ENCODE data around the gene CTSC. TPM values are rescaled to one million over a fixed set of nuclear protein-coding genes. Genes with fewer than 3 reads are reported as not detected.

The CTSC gene
- total RNA-seq, 1 experiment from 2014 or later: 119 TPM

- Histone ChIP-seq H3K4me3 (no peak overlapping the region), H3F3A (ENCODE audit: insufficient read depth, low read depth) (no peaks in the 10 kb centered on the region), H3K79me2 (ENCODE audit: low read depth) (no peaks in the 10 kb centered on the region), H3K4me2 (no peak overlapping the region), H4K20me1 (ENCODE audit: insufficient read depth) (no peaks in the 10 kb centered on the region), H3K9me3 (ENCODE audit: insufficient read depth, low read depth) (no peaks in the 10 kb centered on the region; the same call in 1 of the 2 replicates), H3K27ac (no peak overlapping the region), H3K27me3 (ENCODE audit: insufficient read depth, low read depth) (no peaks in the 10 kb centered on the region), H3K36me3 (ENCODE audit: low read depth) (no peaks in the 10 kb centered on the region), H3K9me2 (ENCODE audit: insufficient read depth) (peaks cover 5% of the 10 kb centered on the region; the same call in 1 of the 2 replicates), H3K4me1 (replicated peaks; ENCODE audit: insufficient read depth) (no peaks in the 10 kb centered on the region), H2AFZ (no peak overlapping the region)
- POLR2A ChIA-PET (ENCODE audit: unreplicated experiment): no interaction called here
- CTCF ChIA-PET: no interaction called here
- no TSS peak for BruUV-seq (replicated peaks)
- TF ChIP-seq CTCF (conservative IDR thresholded peaks at IDR 0.05) (no peak), EZH2 (IDR thresholded peaks at IDR 0.05; ENCODE audit: low read depth) (no peak)
- DNase-seq: no peak
- intact Hi-C loops (cut with micrococcal nuclease; ENCODE audit: unreplicated experiment): no loop called here
These were observed 38.5 kb upstream of the CTSC start for GRCh38 chr11:88375927-88376470.

DNA sequence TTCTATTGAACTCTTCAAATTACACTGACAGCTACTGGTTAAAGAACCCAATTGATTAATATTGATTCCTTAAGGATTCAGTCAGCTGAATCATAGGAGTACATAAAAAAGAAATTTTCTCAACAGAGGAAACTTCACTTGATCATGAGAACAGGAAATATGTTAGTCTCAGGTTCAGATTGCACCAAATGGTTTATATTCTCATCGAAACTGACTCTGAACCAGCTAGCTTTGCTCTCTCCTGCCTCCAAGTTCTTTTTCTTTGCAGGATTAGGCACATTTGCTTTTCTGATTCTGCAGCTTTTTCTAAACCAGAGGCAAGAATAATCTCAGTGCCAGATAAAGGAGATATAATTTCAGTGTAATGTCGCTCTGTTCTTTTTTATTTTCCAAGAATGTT is 33.2 kb upstream of the CTSC start:
- no TSS peak for BruUV-seq (replicated peaks)
- no peak overlapping the region for H3K4me3 ChIP-seq
- intact Hi-C loops (cut with micrococcal nuclease; ENCODE audit: unreplicated experiment): no loop called here
- H3K4me1 ChIP-seq (replicated peaks; ENCODE audit: insufficient read depth): no peaks in the 10 kb centered on the region
- H3K79me2 ChIP-seq (ENCODE audit: low read depth): no peaks in the 10 kb centered on the region
- DNase-seq: no peak
- H3K27ac ChIP-seq: no peak overlapping the region
- POLR2A ChIA-PET (ENCODE audit: unreplicated experiment): no interaction called here
- no peaks in the 10 kb centered on the region; the same call in 1 of the 2 replicates for H3K9me2 ChIP-seq (ENCODE audit: insufficient read depth)
- H3K36me3 ChIP-seq (ENCODE audit: low read depth): no peaks in the 10 kb centered on the region
- H3F3A ChIP-seq (ENCODE audit: insufficient read depth, low read depth): no peaks in the 10 kb centered on the region
- TF ChIP-seq EZH2 (IDR thresholded peaks at IDR 0.05; ENCODE audit: low read depth) (no peak), CTCF (conservative IDR thresholded peaks at IDR 0.05) (no peak)
- CTCF ChIA-PET: no interaction called here
- H3K4me2 ChIP-seq: no peak overlapping the region
- H3K27me3 ChIP-seq (ENCODE audit: insufficient read depth, low read depth): no peaks in the 10 kb centered on the region
- H2AFZ ChIP-seq: no peak overlapping the region
- no peaks in the 10 kb centered on the region for H4K20me1 ChIP-seq (ENCODE audit: insufficient read depth)
- H3K9me3 ChIP-seq (ENCODE audit: insufficient read depth, low read depth): no peaks in the 10 kb centered on the region

- no TSS peak for BruUV-seq (replicated peaks)
- intact Hi-C loops (cut with micrococcal nuclease; ENCODE audit: unreplicated experiment): no loop called here
- Histone ChIP-seq H3K4me2 (no peak overlapping the region), H3K4me3 (no peak overlapping the region), H3K36me3 (ENCODE audit: low read depth) (no peaks in the 10 kb centered on the region), H3K4me1 (replicated peaks; ENCODE audit: insufficient read depth) (peaks cover 14% of the 10 kb centered on the region), H4K20me1 (ENCODE audit: insufficient read depth) (no peaks in the 10 kb centered on the region), H3K27me3 (ENCODE audit: insufficient read depth, low read depth) (no peaks in the 10 kb centered on the region), H3K27ac (no peak overlapping the region), H2AFZ (no peak overlapping the region), H3K79me2 (ENCODE audit: low read depth) (no peaks in the 10 kb centered on the region), H3K9me3 (ENCODE audit: insufficient read depth, low read depth) (no peaks in the 10 kb centered on the region), H3F3A (ENCODE audit: insufficient read depth, low read depth) (peaks cover 11% of the 10 kb centered on the region; the same call in 1 of the 2 replicates), H3K9me2 (ENCODE audit: insufficient read depth) (no peaks in the 10 kb centered on the region; the same call in 1 of the 2 replicates)
- ChIA-PET POLR2A (ENCODE audit: unreplicated experiment) (no interaction called here), CTCF (no interaction called here)
- no peak for TF ChIP-seq CTCF (conservative IDR thresholded peaks at IDR 0.05)
- no peak for DNase-seq
These were observed 29.8 kb upstream of the CTSC start for GRCh38 chr11:88367310-88367709.

Data from PC-9 (cell line).